GM18951 (cell line): Measurements from ENCODE around the gene TTC39C.

ENCODE experiments used
- POLR2A ChIP-seq: IDR thresholded peaks from 4 replicates; pipeline ENCODE4 v1.6.1; 2011; ENCODE audit warnings: mild to moderate bottlenecking; ENCODE audit not compliant: insufficient read length, insufficient read depth; ENCODE audit errors: extremely low read depth
- in situ Hi-C: fragments of 300-500 bp; cut with MboI; formaldehyde crosslinking; loops from one replicate; pipeline ENCODE4 v1.12.0; 2022; ENCODE audit warnings: low sequenced_read_pairs, mixed read lengths, inconsistent platforms; ENCODE audit not compliant: unreplicated experiment

Gene TTC39C

GRCh38 chr18:24080861-24081260, 66.3 kb downstream of the TTC39C start:
- TF ChIP-seq POLR2A = no peak
- in situ Hi-C loops = no loop called here

- in situ Hi-C loops = no loop called here
- TF ChIP-seq POLR2A = no peak
These were observed 69.0 kb downstream of the TTC39C start for GRCh38 chr18:24083550-24083949.

GRCh38 chr18:24086082-24086481, 71.5 kb downstream of the TTC39C start:
- TF ChIP-seq POLR2A = no peak
- in situ Hi-C loops = no loop called here

GRCh38 chr18:24089076-24089475, 74.5 kb downstream of the TTC39C start:
- TF ChIP-seq POLR2A = no peak
- in situ Hi-C loops = no loop called here

- no peak for TF ChIP-seq POLR2A
- in situ Hi-C loops = no loop called here
These were observed 75.2 kb downstream of the TTC39C start for GRCh38 chr18:24089515-24090337.

GRCh38 chr18:24090876-24091275, 76.3 kb downstream of the TTC39C start:
- in situ Hi-C loops = no loop called here
- no peak for TF ChIP-seq POLR2A

- no peak for TF ChIP-seq POLR2A
- in situ Hi-C loops = no loop called here
These were observed 80.0 kb downstream of the TTC39C start for GRCh38 chr18:24094561-24094960.

- no peak for TF ChIP-seq POLR2A
- in situ Hi-C loops = no loop called here
These were observed 81.4 kb downstream of the TTC39C start for GRCh38 chr18:24095976-24096375.

GRCh38 chr18:24103320-24104021, 88.9 kb downstream of the TTC39C start:
- no peak for TF ChIP-seq POLR2A
- in situ Hi-C loops = no loop called here

GRCh38 chr18:24104486-24104885, 89.9 kb downstream of the TTC39C start:
- in situ Hi-C loops = no loop called here
- TF ChIP-seq POLR2A = no peak

- TF ChIP-seq POLR2A = no peak
- in situ Hi-C loops = no loop called here
These were observed 94.1 kb downstream of the TTC39C start for GRCh38 chr18:24108641-24109040.

- in situ Hi-C loops = loop anchor here (10.0 kb wide), 1 partner anchor 267 kb away; no protein-coding TSS in a partner anchor
- TF ChIP-seq POLR2A = no peak
These were observed 97.4 kb downstream of the TTC39C start for GRCh38 chr18:24111936-24112335.

GRCh38 chr18:24112464-24112863, 97.9 kb downstream of the TTC39C start:
- in situ Hi-C loops = loop anchor here (10.0 kb wide), 1 partner anchor 268 kb away; no protein-coding TSS in a partner anchor
- TF ChIP-seq POLR2A = no peak
